ENCODE results near the gene HES2.
"Not testable (repeated sequence)": the region's sequence is repeated elsewhere in the genome, so short reads cannot be mapped to it uniquely, and the experiment has no call there.

HES2 gene

DNA sequence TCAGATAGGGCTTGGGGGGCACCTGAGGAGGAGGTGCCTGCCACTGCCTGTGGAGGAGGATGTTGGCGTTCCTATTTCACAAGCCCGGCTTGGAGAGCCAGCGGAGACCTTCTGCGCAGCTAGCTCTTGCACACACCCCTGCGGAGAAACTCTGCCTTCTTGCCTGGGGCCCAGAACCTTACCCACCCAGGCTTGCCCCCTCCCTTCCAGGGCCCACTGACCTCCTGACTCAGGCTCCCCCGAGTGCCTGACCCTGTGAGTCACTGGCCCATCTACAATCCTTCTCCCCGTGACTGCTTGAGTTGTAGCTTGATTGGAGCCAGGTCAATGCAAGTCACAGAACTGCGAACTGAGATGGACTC lies 3.4 kb downstream of the HES2 start:
- DNase-seq: no peak

DNA sequence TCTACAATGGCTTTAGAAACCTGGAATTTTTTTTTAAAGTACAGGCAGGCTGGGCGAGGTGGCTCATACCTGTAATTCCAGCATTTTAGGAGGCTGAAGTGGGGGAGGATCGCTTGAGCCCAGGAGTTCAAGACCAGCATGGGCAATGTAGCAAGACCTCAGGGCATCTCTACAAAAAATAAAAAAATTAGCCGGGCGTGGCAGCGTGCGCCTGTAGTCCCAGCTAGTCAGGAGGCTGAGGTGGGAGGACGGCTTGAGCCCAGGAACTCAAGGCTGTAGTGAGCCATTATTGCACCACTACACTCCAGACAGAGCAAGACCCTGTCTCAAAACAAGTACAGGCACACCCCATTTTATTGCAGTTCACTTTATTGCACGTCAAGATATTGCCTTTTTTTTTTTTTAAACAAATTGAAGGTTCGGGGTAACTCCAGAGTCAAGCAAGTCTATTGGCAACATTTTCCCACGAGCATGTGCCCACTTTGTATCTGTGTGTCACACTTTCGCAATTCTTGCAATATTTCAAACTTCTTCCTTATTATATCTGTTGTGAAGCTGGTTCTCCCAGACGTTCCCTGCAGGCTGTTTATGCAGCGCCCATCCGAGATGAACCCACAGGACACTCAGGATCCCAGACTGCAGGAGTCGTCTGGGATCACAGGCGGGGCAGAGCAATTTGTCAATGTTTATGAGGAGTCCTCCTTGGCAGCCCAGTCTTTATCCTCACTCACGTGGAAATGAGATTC lies 4.7 kb downstream of the HES2 start:
- no peak for DNase-seq

DNA sequence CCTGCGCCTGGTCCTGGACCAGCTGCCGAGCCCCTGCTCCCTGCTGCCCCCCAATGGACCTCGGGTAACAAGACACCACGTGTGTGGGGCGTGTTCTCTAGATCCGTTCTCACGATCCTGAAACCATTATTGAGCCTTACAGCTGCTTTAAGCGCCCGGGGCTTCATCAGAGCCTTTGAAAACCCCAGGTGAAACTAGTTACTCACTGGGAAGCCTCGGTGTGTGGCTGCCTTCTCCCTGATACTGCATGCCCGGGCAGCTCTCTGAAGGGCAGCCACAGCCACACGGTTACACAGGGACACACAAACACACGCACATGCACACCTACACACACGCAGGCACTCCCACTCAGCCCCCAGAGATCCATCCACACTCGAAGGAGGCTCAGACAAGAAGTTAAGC lies 5.3 kb downstream of the HES2 start:
- peak; percentile 43 to 62 for DNase-seq

DNA sequence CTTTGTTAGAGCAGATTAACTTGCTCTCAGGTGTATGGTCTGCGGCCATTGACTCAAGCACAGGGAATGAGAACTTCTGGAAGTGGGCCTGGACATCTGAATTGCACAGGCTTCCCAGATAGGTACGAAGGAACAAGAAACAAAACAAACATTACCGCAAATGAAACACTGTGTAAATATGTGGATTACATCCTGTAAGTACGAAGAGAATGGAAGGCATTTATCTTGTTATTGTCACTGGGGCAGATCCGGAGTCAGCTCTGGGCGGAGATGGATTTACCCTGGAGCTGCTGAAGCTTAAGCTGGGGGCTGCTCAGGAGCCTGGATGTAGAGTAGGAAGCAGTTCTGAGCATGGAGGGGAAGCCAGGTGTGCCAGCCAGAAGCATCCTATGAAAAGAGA lies 6.8 kb downstream of the HES2 start:
- no peak for DNase-seq

DNA sequence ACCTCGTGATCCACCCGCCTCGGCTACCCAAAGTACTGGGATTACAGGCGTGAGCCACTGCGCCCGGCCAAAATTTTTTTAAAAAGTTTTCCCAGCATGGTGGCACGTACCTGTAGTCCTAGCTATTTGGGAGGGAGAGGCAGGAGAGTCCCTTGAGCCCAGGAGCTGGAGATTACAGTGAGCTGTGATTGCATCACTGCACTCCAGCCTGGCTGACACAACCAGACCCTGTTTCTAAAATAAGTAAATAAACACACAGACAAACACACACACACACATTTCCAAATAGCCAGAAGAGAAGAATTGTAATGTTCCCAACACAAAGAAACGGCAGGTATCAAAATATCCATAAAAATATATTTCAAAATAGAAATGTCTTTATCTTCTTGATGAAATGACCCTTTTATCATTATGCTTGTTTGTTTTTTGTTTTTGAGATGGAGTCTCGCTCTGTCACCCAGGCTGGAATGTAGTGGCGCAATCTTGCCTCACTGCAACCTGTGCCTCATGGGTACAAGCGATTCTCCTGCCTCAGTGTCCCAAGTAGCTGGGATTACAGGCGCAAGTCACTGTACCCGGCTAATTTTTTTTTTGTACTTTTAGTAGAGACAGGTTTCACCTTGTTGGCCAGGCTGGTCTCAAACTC lies 9.3 kb downstream of the HES2 start:
- no peak for DNase-seq

DNA sequence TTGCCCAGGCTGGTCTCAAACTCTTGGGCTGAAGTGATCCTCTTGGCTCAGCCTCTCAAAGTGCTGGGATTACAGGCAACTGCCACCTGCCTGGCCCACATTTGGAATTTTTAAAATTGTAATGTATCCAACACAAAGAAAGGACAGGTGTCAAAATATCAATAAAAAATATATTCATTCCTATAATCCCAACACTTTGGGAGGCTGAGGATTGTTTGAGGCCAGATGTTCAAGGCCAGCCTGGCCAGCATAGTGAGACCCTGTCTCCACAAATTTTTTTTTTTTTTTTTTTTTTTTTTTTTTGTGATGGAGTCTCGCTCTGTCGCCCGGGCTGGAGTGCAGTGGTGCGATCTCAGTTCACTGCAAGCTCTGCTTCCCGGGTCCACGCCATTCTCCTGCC lies 10.0 kb downstream of the HES2 start:
- no peak for DNase-seq

DNA sequence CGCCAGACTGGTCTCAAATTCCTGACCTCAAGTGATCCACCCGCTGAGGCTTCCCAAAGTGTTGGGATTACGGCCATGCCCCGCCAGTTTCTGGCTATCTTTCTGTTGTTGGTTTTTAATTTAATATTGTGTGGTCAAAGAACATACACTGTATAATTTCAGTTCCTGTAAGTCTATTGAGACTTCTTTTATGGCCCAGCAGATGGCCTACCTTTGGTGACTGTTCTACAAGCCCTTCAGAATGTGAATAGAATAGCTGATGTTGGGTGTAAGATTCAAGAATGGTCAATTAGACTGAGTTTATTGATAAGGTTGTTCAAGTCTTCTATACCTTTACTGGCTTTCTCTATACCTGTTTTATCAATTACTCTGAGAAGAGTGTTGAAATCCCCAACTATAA lies 10.7 kb downstream of the HES2 start:
- no peak for DNase-seq

DNA sequence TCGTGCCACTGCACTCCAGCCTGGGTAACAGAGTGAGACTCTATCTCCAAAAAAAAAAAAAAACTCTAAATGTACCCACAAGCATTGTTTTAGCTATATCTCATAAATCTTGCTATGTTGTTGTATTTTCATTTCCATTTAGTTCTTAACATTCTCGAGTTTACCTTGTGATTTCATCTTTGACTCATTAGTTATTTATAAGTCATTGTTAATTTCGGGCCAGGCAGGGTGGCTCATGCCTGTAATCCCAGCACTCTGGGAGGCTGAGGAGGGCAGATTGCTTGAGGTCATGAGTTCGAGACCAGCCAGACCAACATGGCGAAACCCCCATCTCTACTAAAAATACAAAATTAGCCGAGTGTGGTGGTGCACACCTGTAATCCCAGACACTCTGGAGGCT lies 11.7 kb downstream of the HES2 start:
- DNase-seq: no peak

DNA sequence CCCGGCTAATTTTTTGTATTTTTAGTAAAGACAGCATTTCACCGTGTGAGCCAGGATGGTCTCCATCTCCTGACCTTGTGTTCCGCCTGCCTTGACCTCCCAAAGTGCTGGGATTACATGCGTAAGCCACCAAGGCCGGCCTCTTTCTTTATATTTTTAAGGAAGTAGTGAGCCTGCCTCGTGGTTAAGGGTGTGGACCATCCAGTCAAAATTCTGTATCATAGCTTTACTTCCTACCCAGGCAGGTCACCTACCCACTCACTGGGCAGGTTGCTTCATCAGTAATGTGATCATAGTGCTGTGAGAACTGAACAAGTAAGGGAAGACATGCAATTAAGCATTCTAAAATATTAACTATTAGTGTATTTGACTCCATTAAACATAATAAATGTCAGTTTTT lies 18.0 kb downstream of the HES2 start:
- DNase-seq: no peak

DNA sequence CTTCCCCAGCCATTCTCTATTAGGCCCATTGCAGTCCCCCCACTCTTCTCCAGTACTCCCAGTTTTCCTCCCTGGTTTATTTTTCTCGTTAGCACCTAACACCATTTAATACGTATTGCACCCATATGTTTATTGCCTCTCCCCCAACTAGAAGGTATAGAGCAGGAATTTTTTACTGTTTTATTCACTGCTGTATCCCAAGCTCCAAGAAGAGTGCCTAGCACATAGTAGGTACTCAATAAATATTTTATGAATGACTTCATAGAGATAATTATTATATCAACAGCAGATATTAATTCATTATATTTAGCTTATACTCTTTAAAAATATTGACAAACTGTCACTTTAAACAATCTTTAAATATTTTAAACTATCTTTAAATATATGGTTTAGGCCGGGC lies 20.4 kb downstream of the HES2 start:
- DNase-seq: no peak

DNA sequence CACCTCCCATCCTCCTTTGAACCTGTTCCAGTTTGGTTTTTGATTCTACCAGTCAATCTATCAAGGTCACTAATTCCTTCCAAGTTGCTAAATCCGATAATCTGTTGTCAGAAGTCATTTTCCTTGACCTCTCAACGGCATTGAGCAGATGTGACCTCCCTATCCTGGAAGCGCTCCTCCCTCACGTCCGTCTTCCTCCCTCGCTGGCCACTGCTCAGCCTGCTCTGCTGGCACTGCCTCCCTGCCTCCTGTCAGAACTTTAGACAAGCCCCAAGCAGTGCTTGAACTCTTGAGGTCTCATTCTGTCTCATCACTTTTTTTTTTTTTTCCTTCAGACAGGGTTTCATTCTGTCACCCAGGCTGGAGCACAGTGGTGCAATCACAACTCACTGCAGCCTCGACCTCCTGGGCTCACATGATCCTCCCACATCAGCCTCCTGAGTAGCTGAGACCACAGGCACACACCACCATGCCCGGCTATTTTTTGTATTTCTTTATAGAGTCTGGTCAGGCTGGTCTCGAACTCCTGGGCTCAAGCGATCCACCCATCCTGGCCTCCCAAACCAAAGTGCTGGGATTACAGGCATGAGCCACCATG lies 21.8 kb downstream of the HES2 start:
- DNase-seq: no peak

DNA sequence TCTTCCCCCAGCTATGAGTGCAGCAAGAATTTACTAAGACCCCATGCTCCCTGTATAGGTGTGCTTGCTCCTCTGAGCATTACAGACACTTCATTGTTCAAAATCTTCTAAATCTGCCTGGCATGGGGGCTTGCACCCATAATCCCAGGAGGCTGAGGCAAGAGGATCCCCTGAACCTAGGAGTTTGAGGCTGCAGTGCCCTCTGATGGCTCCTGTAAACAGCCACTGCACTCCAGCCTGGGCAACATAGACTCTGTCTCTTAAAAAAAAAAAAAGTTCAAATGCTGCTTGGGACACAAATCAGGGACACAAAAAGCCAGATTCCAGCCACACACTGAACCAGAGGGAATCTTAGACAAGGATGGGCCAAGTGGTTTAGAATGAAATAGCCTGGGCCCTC lies 22.7 kb downstream of the HES2 start:
- no peak for DNase-seq

DNA sequence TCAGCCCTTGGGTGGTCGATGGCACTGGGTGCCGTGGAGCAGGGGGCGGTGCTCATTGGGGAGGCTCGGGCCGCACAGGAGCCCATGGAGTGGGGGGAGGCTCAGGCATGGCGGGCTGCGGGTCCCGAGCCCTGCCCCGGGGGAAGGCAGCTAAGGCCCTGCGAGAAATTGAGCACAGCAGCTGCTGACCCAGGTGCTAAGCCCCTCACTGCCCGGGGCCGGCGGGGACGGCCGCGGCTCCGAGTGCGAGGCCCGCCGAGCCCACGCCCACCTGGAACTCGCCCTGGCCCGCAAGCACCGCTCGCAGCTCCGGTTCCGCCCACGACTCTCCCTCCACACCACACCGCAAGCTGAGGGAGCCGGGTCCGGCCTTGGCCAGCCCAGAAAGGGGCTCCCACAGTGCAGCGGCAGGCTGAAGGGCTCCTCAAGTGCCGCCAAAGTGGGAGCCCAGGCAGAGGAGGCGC lies 23.9 kb downstream of the HES2 start:
- DNase-seq: not testable (repeated sequence)

DNA sequence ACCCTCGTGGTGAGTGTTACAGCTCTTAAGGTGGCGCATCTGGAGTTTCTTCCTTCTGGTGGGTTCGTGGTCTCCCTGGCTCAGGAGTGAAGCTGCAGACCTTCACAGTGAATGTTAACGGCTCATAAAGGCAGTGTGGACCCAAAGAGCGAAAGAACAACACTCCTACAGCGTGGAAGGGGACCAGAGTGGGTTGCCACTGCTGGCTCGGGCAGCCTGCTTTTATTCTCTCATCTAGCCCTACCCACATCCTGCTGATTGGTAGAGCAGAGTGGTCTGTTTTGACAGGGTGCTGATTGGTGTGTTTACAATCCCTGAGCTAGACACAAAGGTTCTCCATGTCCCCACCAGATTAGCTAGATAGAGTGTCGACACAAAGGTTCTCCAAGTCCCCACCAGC lies 24.6 kb downstream of the HES2 start:
- DNase-seq: not testable (repeated sequence)

DNA sequence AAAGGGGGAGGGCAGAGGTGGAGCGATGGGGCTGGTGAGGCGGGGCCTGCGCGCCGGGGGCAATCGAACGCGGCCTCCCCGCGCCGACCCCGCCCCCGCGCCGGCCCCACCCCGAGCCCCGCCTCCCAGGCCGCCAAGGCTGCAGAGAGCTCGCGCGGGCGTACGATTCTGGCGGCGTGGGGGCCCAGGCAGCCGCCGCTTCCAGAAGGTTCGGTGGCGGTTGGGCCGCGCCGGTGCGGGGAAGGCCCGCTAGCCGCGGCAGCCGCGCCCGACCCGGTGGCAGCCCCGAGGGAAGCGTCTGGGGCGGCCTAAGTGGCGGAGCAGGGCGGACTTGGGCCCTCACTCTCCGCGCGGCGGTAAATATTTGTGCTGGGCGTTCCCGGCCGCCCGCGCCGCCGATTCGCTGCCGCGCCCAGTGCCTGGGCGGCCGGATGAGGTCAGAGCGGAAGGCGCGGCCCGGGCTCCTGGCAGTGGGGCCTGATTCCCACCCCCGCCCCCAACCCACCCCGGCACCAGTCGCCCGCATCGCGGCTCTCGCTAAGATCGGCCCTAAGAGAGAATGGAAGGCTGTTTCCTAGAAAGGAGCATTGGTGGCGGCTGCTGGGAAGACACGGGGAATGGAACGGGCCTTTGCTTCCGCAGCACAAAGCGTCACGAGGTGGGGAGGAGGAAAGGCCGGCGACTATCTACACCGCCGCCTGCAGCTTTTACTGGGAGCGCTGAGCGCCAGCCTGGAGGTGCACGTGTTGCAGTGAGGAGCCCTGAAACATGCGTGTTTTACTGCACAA lies 26.1 kb downstream of the HES2 start, which contains the start of gene ACOT7:
TSS of gene ACOT7 (minus strand) at position 368 of the 788 bp plus-strand sequence. CDS start 368 bp downstream, outside the sequence.
- peak; percentile 92 to 93 for DNase-seq

DNA sequence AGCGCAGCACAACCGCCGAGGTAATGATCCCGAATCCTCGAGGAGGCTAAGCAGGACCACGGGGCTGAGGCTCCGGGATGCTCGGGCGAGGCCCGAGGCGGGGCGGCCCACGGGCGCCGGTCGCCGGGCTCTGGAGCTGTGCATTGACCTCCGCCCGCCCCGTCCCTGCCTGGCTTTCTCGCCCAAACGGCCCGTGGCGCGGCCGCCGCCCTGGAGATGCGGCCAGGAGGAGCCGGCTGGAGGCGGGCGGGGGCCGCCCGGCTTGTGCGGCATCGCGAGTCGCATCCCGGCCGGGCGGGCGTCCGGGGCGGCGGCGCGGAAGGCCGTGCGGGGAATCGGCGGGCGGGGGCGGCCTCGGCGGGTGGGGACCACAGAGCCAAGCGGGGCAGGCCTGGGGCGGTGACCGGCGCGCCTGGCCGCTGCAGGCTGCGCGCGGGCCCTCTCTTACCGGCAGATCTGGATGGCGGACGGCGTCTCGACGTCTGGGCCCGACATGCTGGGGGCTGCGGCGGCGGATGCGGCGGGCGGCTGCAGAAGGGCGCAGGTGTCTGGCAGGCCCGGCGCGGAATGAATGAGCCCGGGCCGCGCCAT lies 26.8 kb downstream of the HES2 start:
- DNase-seq: no peak

DNA sequence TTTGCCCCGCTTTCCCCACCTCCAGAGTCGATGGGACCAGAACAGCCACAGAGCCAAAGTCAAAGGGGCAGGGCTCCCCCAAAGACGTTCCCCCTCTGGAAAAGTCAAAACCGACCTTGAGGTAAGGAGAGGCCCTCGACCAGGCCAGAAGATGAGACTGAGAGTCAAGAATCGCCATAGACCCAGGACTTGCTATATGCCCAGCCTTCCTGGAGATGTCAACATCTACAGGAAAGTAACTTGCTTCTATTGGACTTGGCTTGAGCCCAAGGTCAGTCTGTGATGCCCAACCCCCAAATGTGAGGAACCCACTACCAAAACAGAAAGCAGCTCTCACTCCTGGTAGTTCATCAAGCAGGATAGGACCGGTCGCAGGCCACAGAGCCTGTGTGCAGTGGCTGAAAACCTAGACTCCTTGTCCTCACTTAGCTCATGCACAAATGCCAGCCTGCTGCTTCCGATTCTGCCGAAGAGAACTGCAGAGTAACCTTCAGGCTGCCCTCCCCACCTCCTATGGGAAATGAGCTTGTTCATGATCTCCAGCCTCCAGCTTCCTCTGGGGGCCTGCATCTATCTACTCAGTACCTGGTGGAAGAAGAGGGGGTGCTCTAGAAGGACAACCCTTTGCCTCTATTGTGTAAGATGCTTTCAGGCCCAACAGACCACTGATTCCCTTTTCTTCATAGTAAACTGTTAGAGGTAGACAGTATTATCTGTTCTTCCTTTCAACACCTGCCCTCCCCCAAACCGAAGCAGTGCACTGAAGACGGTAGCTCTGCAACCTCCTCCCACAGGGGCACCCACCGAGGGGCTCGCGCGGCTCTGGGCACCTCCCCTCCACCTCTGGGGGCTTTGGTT lies 27.5 kb downstream of the HES2 start:
- peak; percentile 9 to 17 for DNase-seq

DNA sequence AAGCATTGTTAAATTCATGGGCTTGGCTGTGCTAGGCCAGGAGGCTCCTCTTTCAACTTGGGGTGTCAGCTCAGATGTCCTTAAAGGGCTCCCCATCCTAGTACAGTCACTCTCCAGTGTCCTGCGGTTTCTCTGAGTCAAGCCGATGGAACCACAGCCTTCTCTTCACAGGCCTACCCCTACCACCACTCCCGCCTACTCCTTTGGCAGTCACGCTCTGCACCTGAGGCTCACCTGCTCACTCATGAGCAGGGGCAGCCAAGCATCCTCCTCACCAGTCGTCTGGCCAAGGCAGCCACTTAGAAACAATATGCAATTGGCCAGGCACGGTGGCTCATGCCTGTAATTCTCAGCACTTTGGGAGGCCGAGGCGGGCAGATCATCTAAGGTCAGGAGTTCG lies 29.7 kb downstream of the HES2 start:
- no peak for DNase-seq

DNA sequence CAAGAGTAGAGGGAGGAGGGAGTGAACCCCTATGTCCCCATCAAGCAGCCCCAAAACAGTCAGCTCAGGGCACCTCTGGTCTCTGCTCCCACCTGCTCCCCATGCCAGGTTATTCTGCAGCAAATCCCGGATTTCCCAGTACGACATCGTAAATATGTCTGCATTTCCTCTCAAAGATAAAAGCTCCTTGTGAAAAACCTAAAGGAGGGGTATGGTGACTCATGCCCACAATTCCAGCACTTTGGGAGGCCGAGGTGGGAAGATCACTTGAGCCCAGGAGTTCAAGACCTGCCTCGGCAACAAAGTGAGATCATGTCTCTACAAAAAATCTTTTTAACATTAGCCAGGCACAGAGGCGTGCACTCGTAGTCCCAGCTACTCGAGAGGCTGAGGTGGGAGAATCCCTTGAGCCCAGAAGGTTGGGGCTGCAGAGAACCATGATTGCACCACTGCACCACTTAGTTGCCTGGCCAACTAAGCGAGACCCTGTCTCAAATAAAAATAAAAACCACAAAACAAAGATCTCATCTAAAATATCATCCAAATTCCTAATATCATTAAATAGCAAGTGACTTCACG lies 33.3 kb downstream of the HES2 start:
- DNase-seq: no peak

DNA sequence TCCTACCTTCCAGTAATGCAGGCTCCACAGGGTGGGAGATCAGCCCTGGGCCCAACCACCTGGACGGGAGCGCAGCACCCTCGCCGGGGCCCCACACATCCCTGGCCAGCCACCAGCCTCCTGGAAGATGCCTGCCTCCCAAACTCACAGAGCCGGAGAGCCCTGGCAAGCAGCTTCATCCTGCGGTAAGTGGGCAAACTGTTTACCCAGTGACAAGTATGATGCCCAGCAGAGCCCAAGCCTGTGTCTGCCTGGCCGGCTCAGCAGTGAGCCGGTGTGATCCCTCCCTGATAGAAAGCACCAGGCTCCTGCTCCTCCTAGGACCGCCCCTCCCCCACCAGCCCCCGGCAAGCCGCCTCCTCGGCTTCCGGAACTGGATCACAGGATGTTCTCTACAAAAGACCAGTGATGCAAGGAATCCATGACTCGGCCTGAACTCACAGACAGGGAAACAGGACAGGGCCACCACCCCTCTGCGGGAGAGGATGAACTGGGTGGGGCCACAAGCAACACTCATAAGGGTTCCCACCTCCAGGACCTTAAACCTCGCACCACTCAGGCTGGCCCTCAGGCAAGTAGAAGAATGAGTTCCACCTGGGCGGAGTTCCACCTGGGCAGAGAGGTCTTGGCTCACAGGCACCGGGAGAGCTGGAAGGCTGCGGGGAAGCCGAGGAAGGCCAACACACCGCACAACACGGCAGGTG lies 34.1 kb downstream of the HES2 start:
- no peak for DNase-seq

DNA sequence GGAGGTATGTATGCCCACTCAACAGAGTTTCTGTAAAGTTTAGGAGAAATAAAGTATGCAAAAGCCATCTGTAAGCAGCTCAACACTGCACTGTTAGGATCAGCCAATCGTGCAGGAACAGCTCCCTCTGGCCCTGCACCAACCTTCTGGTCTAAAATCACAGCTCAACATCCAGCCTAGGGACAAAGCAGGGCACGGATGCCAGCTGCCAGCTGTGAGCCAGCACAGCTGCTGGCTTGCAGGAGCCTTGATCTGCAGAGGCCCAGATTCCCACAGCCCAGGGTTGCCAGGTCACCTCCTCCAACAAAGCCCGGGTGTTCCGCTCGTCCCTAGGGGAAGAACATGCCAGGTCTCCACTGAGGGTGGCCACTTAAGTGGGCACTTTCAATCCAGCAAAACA lies 34.8 kb downstream of the HES2 start:
- no peak for DNase-seq

Data from activated CD4-positive, alpha-beta T cell treated with anti-CD3 and anti-CD28 coated beads, Interleukin-2, amount 50 U/mL, for 48 hours (primary cell).